Loucy (cell line): ENCODE measurements around the gene SMPD2.

Source experiments
- CTCF ChIP-seq: fragments of 200-600 bp; sonication (generic); conservative IDR thresholded peaks from 2 replicates; pipeline ENCODE4 v1.5.1; 2014; ENCODE audit warnings: mild to moderate bottlenecking, antibody characterized with exemption, low read length
- EZH2phosphoT487 ChIP-seq: fragments of 200-600 bp; IDR thresholded peaks from 2 replicates; pipeline ENCODE4 v1.6.1; 2018; ENCODE audit warnings: antibody characterized with exemption, mild to moderate bottlenecking, moderate library complexity, borderline replicate concordance

DNA sequence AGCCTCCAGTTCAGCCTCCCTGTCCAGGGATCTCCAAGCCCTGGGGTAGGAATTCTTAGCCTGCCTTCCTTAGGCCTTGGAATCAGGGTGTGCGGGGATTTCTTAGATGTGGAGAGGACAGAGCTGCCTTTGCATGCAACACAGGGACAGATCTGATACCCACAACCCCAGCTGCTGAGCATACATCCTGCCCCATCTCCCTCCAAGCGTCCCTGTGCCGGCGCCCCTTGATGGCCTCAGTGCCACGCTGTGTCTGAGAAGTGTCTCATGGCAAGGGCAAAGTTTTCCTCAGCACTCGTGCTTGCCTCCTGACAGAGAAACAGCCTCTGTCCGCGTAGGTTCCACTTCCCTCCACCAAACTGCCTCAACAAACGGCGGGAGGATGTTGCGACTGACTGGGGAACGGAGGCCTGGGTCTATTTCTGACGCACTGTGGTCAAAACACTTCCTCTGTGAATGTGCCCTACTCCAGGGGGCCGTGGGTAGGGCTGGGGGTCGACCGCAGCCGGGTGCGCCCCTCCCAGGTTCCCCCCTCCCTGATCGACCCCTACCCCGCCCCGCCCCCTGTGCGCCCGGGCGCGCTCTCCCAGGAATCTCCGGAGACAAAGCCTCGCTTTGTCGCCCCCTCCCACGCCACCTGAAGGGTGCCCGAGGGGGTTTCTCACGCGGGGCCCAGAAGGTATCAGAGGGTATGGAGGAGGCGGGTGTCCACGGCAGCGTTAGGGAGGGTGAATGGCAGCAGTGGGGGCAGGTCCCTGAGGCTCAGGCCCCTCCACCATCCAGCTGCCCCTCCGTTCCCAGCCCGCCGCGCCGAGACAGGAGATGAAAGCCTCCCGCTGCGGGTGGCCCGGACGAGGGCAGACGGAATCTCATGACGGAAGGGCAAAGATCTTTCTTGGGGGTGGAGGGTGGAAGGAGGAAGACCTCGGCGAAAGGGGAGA, 14.2 kb downstream of the SMPD2 start:
- TF ChIP-seq CTCF (no peak), EZH2phosphoT487 (no peak)
